Measurements from ENCODE around the gene EGFLAM. TPM values are rescaled to one million over a fixed set of nuclear protein-coding genes. Genes with fewer than 3 reads are reported as not detected.

The EGFLAM gene
- total RNA-seq, 1 donor from 2014 or later: 8.9 TPM

GRCh38 chr5:38447056-38447455 is 188.7 kb downstream of the EGFLAM start:
- intact Hi-C loops (cut with micrococcal nuclease): no loop called here
- no peaks in the 10 kb centered on the region for H3K9me3 ChIP-seq (replicated peaks)
- no peak for DNase-seq
- no peaks in the 10 kb centered on the region for H3K27me3 ChIP-seq (ENCODE audit: low read depth)
- TF ChIP-seq CTCF (IDR thresholded peaks at IDR 0.05; ENCODE audit: borderline replicate concordance): no peak
- peak overlapping the region; percentile 41 for H3K27ac ChIP-seq (replicated peaks)
- no peak overlapping the region for H3K4me3 ChIP-seq
- H3K4me1 ChIP-seq: peaks cover 32% of the 10 kb centered on the region
- no peaks in the 10 kb centered on the region for H3K36me3 ChIP-seq

DNA sequence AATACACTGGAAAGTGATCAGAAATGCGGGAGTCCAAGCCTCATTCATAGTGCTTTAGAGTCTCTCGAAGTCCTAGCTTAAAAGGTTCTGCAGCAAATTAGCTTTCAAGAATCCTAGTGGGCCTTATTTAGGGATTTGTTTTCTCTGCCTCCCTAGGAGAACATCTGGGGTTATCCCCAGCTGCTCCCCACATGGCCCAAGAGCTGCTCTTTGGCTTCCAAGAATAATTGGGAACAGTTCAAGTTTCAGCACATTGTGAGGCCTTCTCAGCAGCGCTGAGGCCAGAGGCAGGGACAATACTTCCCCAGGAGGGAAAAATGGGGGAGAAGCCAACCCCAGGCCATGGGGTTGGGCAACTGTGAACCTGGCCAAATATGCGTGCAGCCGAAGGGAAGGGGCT is 189.4 kb downstream of the EGFLAM start:
- Histone ChIP-seq H3K27me3 (ENCODE audit: low read depth) (no peaks in the 10 kb centered on the region), H3K4me1 (peaks cover 32% of the 10 kb centered on the region), H3K36me3 (no peaks in the 10 kb centered on the region), H3K27ac (replicated peaks) (peak overlapping the region; percentile 41), H3K4me3 (no peak overlapping the region), H3K9me3 (replicated peaks) (no peaks in the 10 kb centered on the region)
- no peak for TF ChIP-seq CTCF (IDR thresholded peaks at IDR 0.05; ENCODE audit: borderline replicate concordance)
- intact Hi-C loops (cut with micrococcal nuclease): no loop called here
- DNase-seq: peak; percentile 41

DNA sequence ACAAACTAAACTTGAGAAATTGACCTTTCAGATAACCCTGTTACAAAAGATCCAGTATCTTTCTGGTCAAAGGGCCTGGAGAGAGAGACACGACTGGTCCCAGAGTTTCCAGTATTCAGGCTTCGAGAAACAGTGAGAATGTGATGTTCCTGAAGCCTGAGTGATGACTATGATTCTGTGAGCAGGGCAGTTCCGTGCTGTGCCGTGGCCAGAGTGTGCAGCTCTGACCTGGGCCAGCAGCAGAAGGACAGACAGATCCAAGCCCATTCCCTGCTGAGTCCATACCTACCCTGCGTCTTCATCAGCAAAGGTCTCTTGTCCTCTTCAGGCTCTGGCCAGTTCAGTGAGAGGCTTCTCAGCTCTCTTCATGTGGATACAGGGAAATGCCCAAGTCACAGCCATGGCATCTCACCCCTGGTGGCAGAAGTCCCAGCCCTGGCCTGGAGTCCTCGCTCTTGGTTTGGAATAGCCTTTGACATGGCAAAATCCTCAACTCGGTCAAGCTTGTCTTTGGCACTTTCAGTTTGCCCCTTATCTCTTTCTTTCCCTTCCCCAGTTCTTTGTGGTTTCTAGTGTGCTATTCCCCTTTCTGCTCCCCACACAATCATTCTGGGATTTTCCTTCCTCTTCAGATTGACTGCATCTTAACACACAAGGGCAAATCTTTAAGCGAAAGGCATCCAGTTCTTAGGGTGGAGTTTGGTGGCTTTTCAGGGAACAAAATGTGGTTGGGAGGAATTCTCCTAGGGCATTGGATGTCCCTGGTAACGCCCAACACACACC is 190.4 kb downstream of the EGFLAM start:
- intact Hi-C loops (cut with micrococcal nuclease): no loop called here
- no peak for TF ChIP-seq CTCF (IDR thresholded peaks at IDR 0.05; ENCODE audit: borderline replicate concordance)
- DNase-seq: no peak

DNA sequence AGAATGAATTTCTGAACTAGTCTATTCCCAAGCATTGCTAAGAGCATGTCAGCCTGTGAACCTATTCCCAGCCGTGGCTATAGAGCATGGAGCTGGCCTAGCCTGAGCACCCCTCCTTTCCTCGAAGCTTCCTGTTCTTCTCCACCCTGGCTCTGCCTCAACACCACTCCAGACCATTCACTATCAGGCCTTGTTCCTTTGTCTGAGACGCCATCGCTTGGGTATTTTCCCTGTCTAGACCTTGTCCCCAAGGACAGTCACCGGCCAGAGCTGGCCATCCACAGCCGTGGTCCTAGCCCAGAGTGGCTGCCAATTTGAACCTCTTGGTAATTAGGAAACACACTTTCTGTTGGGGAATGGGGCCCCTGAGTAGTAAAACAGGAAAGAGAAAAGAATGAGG is 192.3 kb downstream of the EGFLAM start:
- no peak overlapping the region for H3K4me3 ChIP-seq
- H3K9me3 ChIP-seq (replicated peaks): no peaks in the 10 kb centered on the region
- TF ChIP-seq CTCF (IDR thresholded peaks at IDR 0.05; ENCODE audit: borderline replicate concordance): no peak
- intact Hi-C loops (cut with micrococcal nuclease): no loop called here
- no peaks in the 10 kb centered on the region for H3K27me3 ChIP-seq (ENCODE audit: low read depth)
- peak overlapping the region; percentile 27 for H3K27ac ChIP-seq (replicated peaks)
- H3K36me3 ChIP-seq: no peaks in the 10 kb centered on the region
- no peak for DNase-seq
- H3K4me1 ChIP-seq: peaks cover 26% of the 10 kb centered on the region

More for the DNA sequence above, 190.4 kb downstream of the EGFLAM start:
- Histone ChIP-seq H3K27ac (replicated peaks) (peak overlapping the region; percentile 41), H3K36me3 (no peaks in the 10 kb centered on the region), H3K27me3 (ENCODE audit: low read depth) (no peaks in the 10 kb centered on the region), H3K9me3 (replicated peaks) (no peaks in the 10 kb centered on the region), H3K4me3 (no peak overlapping the region), H3K4me1 (peaks cover 32% of the 10 kb centered on the region)

- Histone ChIP-seq H3K27me3 (ENCODE audit: low read depth) (no peaks in the 10 kb centered on the region), H3K9me3 (replicated peaks) (no peaks in the 10 kb centered on the region), H3K4me1 (peaks cover 25% of the 10 kb centered on the region), H3K4me3 (no peak overlapping the region), H3K27ac (replicated peaks) (peak overlapping the region; percentile 27), H3K36me3 (no peaks in the 10 kb centered on the region)
- intact Hi-C loops (cut with micrococcal nuclease): no loop called here
- TF ChIP-seq CTCF (IDR thresholded peaks at IDR 0.05; ENCODE audit: borderline replicate concordance): no peak
- DNase-seq: no peak
These were observed 192.8 kb downstream of the EGFLAM start for GRCh38 chr5:38451074-38451725.

Measured in left ventricle myocardium inferior (tissue), 1 donor.